DMS153 treated with DMSO at 0.1 percent for 48 hours (cell line): ENCODE results near the gene C3orf20.

Source experiments
- DNase-seq: peaks from one replicate; lab custom pipeline; 2025; ENCODE audit not compliant: unreplicated experiment; lab: John Stamatoyannopoulos, UW

C3orf20 gene

GRCh38 chr3:14772533-14773138, 97.7 kb downstream of the C3orf20 start:
- DNase-seq: no peak

- no peak for DNase-seq
Measured at GRCh38 chr3:14773281-14773680, 98.3 kb downstream of the C3orf20 start.

GRCh38 chr3:14773691-14774128, 98.8 kb downstream of the C3orf20 start:
- DNase-seq: no peak

GRCh38 chr3:14774431-14774830, 99.5 kb downstream of the C3orf20 start:
- no peak for DNase-seq

GRCh38 chr3:14775011-14775410, 100.1 kb downstream of the C3orf20 start:
- no peak for DNase-seq

GRCh38 chr3:14775563-14775962, 100.6 kb downstream of the C3orf20 start:
- DNase-seq: no peak

GRCh38 chr3:14779069-14779685, 104.2 kb downstream of the C3orf20 start:
- no peak for DNase-seq

GRCh38 chr3:14780927-14781507, 106.1 kb downstream of the C3orf20 start:
- DNase-seq: no peak

- DNase-seq: no peak
Measured at GRCh38 chr3:14783480-14784086, 108.6 kb downstream of the C3orf20 start.

- DNase-seq: no peak
Measured at GRCh38 chr3:14784087-14784681, 109.2 kb downstream of the C3orf20 start.

GRCh38 chr3:14785207-14786155, 110.5 kb downstream of the C3orf20 start:
- DNase-seq: no peak

GRCh38 chr3:14786369-14786768, 111.4 kb downstream of the C3orf20 start:
- DNase-seq: no peak

GRCh38 chr3:14787630-14788029, 112.7 kb downstream of the C3orf20 start:
- no peak for DNase-seq

- no peak for DNase-seq
Measured at GRCh38 chr3:14788644-14789043, 113.7 kb downstream of the C3orf20 start.

GRCh38 chr3:14789221-14789620, 114.3 kb downstream of the C3orf20 start:
- no peak for DNase-seq

GRCh38 chr3:14789640-14790285, 114.8 kb downstream of the C3orf20 start:
- no peak for DNase-seq

- DNase-seq: no peak
Measured at GRCh38 chr3:14791343-14791945, 116.5 kb downstream of the C3orf20 start.

GRCh38 chr3:14792691-14793121, 117.8 kb downstream of the C3orf20 start:
- no peak for DNase-seq

- DNase-seq: no peak
Measured at GRCh38 chr3:14793126-14793857, 118.4 kb downstream of the C3orf20 start.
